Spleen (tissue), 11 donors: ENCODE results near the gene NT5C. TPM values are rescaled to one million over a fixed set of nuclear protein-coding genes. Genes with fewer than 3 reads are reported as not detected.

Source experiments
- DNase-seq: peaks from one replicate; pipeline ENCODE4 v3.0.0-alpha.2; 2020
- H3K27ac ChIP-seq, 8 donors: fragments of 200-600 bp; sonication (generic) in 7 of 8; 1 replicate in 4 of 8; 2 replicates in 4 of 8; pipeline versions ENCODE4 v1.5.0 to v1.8.0; 2016 to 2021; ENCODE audit warnings: inconsistent platforms in 4 of 8, mild to moderate bottlenecking in 4 of 8, moderate library complexity in 1 of 8
- H3K27me3 ChIP-seq, 7 donors: fragments of 200-600 bp; sonication (generic) in 6 of 7; replicated peaks in 1 of 7; 1 replicate in 4 of 7; 2 replicates in 3 of 7; pipeline versions ENCODE4 v1.5.0 to v1.8.0; 2016 to 2021; ENCODE audit warnings: inconsistent platforms in 3 of 7, mild to moderate bottlenecking in 1 of 7
- H3K36me3 ChIP-seq, 6 donors: fragments of 200-600 bp; sonication (generic) in 5 of 6; 1 replicate in 4 of 6; 2 replicates in 2 of 6; pipeline versions ENCODE4 v1.5.0 to v1.8.0; 2016 to 2021; ENCODE audit warnings: inconsistent platforms in 2 of 6
- H3K4me1 ChIP-seq, 6 donors: fragments of 200-600 bp; sonication (generic) in 5 of 6; 1 replicate in 3 of 6; 2 replicates in 3 of 6; pipeline versions ENCODE4 v1.5.0 to v1.8.0; 2016 to 2021; ENCODE audit warnings: inconsistent platforms in 3 of 6
- H3K4me3 ChIP-seq, 8 donors: fragments of 200-600 bp; sonication (generic) in 7 of 8; 1 replicate in 4 of 8; 2 replicates in 4 of 8; pipeline versions ENCODE4 v1.5.0 to v1.8.0; 2016 to 2021; ENCODE audit warnings: inconsistent platforms in 4 of 8, mild to moderate bottlenecking in 4 of 8, moderate library complexity in 2 of 8
- H3K9me3 ChIP-seq, 8 donors: fragments of 200-600 bp; sonication (generic) in 7 of 8; 1 replicate in 4 of 8; 2 replicates in 4 of 8; pipeline versions ENCODE4 v1.5.0 to v1.8.0; 2016 to 2021; ENCODE audit warnings: inconsistent platforms in 4 of 8
- POLR2A ChIP-seq, 3 donors: fragments of 450-650 bp; IDR thresholded peaks; one replicate each; pipeline ENCODE4 v1.5.1; 2017; ENCODE audit warnings: antibody characterized with exemption in 3 of 3, mild to moderate bottlenecking in 1 of 3
- POLR2AphosphoS5 ChIP-seq, 3 donors: sonication (generic); formaldehyde crosslinking; IDR thresholded peaks; one replicate each; pipeline ENCODE4 v1.5.1; 2017; ENCODE audit warnings: antibody characterized with exemption in 3 of 3
- WGBS, 5 donors: extraction: QIAGEN DNeasy Blood & Tissue Kit in 3 of 5; methylation state at CpG; one replicate each; pipeline versions ENCODE4 v1.1.5 to v1.1.7; 2013 to 2018; 5-methylcytosine and 5-hydroxymethylcytosine counted together
- intact Hi-C: fragments of 100-400 bp; cut with DNase I; formaldehyde crosslinking; loops from one replicate; pipeline ENCODE4 v1.15.0; 2023; ENCODE audit warnings: low total_unique reads
- polyA plus RNA-seq, 3 donors: library from polyadenylated mRNA; stranded (reverse); fragments of 200-250 nt; gene quantifications; one replicate each; pipeline ENCODE4 v1.2.1, GENCODE V29; 2013
- total RNA-seq, 7 donors: library from RNA; depleted of rRNA in 3 of 7; stranded (reverse); fragments of >200 nt in 3 of 7; fragmentation: NEBNext Ultra II Directional in 4 of 7; extraction: Animal tissue kit (Norgen Biotek cat#: 25700) in 4 of 7; gene quantifications; one replicate each; pipeline versions ENCODE4 v1.1.0 to v1.2.1, GENCODE V29; 2016 to 2021
- TF ChIP-seq, protein P1 (sequence below), 11 experiments: fragments of 200-600 bp in 7 of 11; fragments of 450-650 bp in 4 of 11; sonication (generic) in 4 of 11; IDR thresholded peaks in 8 of 11; conservative IDR thresholded peaks in 3 of 11; 1 replicate in 7 of 11; 2 replicates in 4 of 11; pipeline versions ENCODE4 v1.4.0 to v1.8.0; 2016 to 2021; ENCODE audit warnings: antibody characterized with exemption in 11 of 11, inconsistent platforms in 4 of 11, mild to moderate bottlenecking in 1 of 11
- donor health status: healthy with polysubstance abuse.
- donor health status: DM: no; HTN: no; CAD: no; lungs with moderate emphysema.
- donor health status: DM: no; HTN: no; CAD: no.
- donor health status: Bipolar disorder and iron deficiency.
- donor health status: healthy.
- donor health status: DM: no; HTN: no; CAD: no.
- donor health status: DM: yes; HTN: yes; CAD: no.

Gene NT5C
- total and polyA plus RNA-seq, 10 donors = 48.2 to 145 (median 65.8) TPM

DNA sequence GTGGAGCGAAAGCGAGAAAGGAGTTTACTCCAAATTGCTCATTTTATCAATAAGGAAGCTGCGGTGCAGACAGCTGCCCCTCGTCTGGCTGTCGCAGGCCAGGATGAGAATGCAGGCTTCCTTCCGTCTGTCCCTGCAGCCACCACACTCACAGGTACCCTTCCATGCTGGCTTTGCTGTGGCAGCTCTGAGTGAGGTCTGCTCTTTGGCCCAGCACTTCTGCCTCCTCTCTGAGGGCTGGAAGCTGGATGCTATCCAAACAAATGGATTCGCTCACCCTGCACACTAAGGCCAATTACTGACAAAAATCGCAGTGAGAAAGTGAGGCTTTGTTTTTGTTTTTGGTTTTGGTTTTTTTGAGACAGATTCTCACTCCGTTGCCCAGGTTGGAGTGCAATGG is 14.8 kb downstream of the NT5C start:
- no peak overlapping the region for H3K27ac ChIP-seq
- 71 to 89% (median 81%) methylated on average over 9 of the region's 9 CpGs for WGBS, 5 donors
- intact Hi-C loops = loop anchor here (10.0 kb wide), 1 partner anchor 58 kb away; no protein-coding TSS in a partner anchor
- H3K4me1 ChIP-seq = peaks cover 18 to 91% (median 48%) of the 10 kb centered on the region in 6 donors
- no peaks in the 10 kb centered on the region for H3K27me3 ChIP-seq
- DNase-seq = no peak
- peaks cover 0 to 54% (median 3%) of the 10 kb centered on the region in 6 donors for H3K36me3 ChIP-seq
- TF ChIP-seq POLR2AphosphoS5 (IDR thresholded peaks at IDR 0.05) (no peak), POLR2A (IDR thresholded peaks at IDR 0.05) (no peak)
- H3K4me3 ChIP-seq = no peak overlapping the region
- H3K9me3 ChIP-seq = no peaks in the 10 kb centered on the region

DNA sequence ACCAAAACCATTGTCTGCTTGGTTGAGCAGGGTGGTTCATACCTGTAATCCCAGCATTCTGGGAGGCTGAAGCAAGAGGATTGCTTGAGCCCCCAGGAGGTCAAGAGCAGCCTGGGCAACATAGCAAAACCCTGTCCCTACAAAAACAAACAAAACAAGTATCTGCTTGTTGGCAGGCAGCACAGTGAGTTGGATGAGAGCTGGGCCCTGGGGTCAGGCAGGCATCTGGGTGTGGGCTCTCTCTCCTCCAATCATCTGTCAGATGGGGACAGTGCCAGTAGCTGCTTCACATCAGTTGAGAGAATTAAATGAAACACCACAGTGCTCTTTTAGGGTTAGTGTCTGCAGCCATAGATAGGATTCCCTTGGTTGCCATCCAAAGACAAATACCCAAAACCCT is 16.0 kb downstream of the NT5C start:
- Histone ChIP-seq H3K4me1 (peaks cover 25 to 97% (median 60%) of the 10 kb centered on the region in 6 donors), H3K27ac (peak overlapping the region in 3 of 8 donors; percentile 91 to 93 (median 92))

DNA sequence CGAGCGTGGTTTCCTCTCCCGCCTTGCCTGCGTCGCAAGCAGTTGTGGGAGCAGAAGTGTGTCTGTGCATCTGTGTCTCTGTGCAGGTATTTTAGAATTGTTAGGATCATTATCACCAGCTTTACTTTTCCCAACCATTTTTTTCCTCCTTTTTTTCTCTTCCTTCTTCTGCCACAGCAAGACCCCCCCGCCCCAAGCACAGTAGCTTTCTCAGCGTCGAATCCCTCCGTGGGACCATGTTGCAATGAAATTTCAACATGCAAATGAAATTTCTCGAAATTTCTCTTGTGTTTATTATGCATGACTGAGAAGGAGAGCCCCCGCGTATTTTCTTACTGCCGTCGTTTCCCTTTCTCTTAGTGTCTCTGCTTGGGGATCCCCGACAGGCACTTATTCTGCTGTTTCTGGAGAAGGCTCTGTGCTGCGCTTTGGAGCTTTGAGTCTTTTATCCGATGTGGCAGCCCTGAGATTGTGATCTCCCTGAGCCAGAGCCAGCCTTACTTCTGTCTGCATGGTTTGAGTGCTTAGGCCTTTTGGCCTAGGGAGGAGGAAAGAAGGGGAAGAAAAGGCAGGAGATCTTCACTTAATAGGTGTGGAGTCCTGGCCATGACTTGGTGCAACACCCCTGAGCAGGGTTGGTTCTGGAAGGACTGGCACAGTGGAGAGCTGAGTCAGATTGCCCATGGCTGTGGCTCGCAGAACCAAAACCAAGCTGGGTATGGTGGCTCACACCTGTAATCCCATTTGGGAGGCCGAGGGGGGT is 16.8 kb downstream of the NT5C start:
- no peak for TF ChIP-seq POLR2A (IDR thresholded peaks at IDR 0.05)
- TF ChIP-seq, protein P1, sequence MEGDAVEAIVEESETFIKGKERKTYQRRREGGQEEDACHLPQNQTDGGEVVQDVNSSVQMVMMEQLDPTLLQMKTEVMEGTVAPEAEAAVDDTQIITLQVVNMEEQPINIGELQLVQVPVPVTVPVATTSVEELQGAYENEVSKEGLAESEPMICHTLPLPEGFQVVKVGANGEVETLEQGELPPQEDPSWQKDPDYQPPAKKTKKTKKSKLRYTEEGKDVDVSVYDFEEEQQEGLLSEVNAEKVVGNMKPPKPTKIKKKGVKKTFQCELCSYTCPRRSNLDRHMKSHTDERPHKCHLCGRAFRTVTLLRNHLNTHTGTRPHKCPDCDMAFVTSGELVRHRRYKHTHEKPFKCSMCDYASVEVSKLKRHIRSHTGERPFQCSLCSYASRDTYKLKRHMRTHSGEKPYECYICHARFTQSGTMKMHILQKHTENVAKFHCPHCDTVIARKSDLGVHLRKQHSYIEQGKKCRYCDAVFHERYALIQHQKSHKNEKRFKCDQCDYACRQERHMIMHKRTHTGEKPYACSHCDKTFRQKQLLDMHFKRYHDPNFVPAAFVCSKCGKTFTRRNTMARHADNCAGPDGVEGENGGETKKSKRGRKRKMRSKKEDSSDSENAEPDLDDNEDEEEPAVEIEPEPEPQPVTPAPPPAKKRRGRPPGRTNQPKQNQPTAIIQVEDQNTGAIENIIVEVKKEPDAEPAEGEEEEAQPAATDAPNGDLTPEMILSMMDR (IDR thresholded peaks at IDR 0.05 in 8 of 11, conservative IDR thresholded peaks at IDR 0.05 in 3 of 11) = no peak
- no peak for TF ChIP-seq POLR2AphosphoS5 (IDR thresholded peaks at IDR 0.05)
- peaks cover 27 to 95% (median 62%) of the 10 kb centered on the region in 6 donors for H3K4me1 ChIP-seq
- H3K4me3 ChIP-seq = peak overlapping the region; percentile 33 to 70 (median 48)
- no peak for DNase-seq
- intact Hi-C loops = loop anchor here (10.0 kb wide), 1 partner anchor 60 kb away; no protein-coding TSS in a partner anchor
- H3K36me3 ChIP-seq = peaks cover 0 to 35% (median 0%) of the 10 kb centered on the region in 6 donors
- H3K27me3 ChIP-seq = no peaks in the 10 kb centered on the region
- H3K27ac ChIP-seq = peak overlapping the region; percentile 81 to 95 (median 92)
- H3K9me3 ChIP-seq = no peaks in the 10 kb centered on the region
- 22 to 31% (median 25%) methylated on average over 19 of the region's 19 CpGs for WGBS, 5 donors

More for the DNA sequence above, 16.0 kb downstream of the NT5C start:
- peak overlapping the region in 1 of 8 donors; percentile 70 for H3K4me3 ChIP-seq
- peaks cover 0 to 43% (median 0%) of the 10 kb centered on the region in 6 donors for H3K36me3 ChIP-seq
- no peaks in the 10 kb centered on the region for H3K9me3 ChIP-seq
- TF ChIP-seq, protein P1 (IDR thresholded peaks at IDR 0.05 in 8 of 11, conservative IDR thresholded peaks at IDR 0.05 in 3 of 11) = no peak
- TF ChIP-seq POLR2A (IDR thresholded peaks at IDR 0.05) (no peak), POLR2AphosphoS5 (IDR thresholded peaks at IDR 0.05) (no peak)
- no peaks in the 10 kb centered on the region for H3K27me3 ChIP-seq
- DNase-seq = no peak
- intact Hi-C loops = loop anchor here (10.0 kb wide), 1 partner anchor 59 kb away; no protein-coding TSS in a partner anchor

DNA sequence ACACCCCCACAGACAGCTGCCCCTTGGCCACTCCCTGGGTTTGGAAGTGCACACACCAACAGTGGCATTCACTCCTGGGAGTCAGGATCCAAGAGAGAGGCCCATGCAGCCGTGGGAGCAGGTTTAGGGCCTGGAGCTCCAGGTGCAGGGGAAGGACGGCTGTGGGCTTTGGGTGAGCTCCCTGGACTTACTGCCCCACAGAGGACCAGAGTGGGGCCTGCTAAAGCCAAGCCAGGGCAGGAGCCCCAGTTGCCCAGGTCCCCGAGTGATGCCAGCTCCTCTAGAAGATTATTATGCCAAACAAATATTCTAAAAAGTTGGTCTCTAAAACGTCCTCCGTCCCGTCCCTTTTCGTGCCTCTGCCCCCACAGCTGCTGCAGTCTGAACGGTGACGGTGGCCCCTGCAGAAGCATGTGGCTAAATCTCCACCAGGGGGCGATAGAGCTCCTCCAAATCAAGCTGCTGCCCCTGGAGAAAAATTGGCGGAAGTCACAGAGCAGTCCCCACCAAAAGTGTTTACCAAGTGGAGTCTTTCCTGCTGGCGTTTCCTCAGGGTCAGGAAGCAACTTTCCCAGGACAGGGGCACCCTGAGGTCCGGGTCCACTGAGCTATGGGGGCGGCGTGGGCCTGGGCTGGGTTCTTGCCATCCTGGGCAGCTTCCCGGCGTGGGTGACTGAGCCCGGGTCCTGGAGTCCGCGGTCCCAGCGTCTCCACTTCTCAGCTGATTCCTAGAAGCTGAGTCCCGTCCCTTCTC is 17.6 kb downstream of the NT5C start:
- Histone ChIP-seq H3K4me1 (peaks cover 31 to 98% (median 64%) of the 10 kb centered on the region in 6 donors), H3K27ac (peak overlapping the region; percentile 81 to 95 (median 92)), H3K9me3 (no peaks in the 10 kb centered on the region), H3K4me3 (peak overlapping the region; percentile 33 to 70 (median 48)), H3K36me3 (peaks cover 0 to 30% (median 0%) of the 10 kb centered on the region in 6 donors), H3K27me3 (no peaks in the 10 kb centered on the region)
- peak; percentile 94 for DNase-seq
- intact Hi-C loops = loop anchor here (10.0 kb wide), 1 partner anchor 61 kb away; no protein-coding TSS in a partner anchor
- TF ChIP-seq, protein P1 (IDR thresholded peaks at IDR 0.05 in 8 of 11, conservative IDR thresholded peaks at IDR 0.05 in 3 of 11) = peak; percentile 96 to 99 (median 98)
- TF ChIP-seq POLR2A (IDR thresholded peaks at IDR 0.05) = no peak
- peak; percentile 66 to 74 (median 71) for TF ChIP-seq POLR2AphosphoS5 (IDR thresholded peaks at IDR 0.05)
- WGBS, 5 donors = 0 to 3% (median 3%) methylated on average over 18 to 22 of the region's 22 CpGs
